Kasumi-1 (cell line): ENCODE measurements around the gene FTO.
"Not testable (repeated sequence)": the region's sequence is repeated elsewhere in the genome, so short reads cannot be mapped to it uniquely, and the experiment has no call there.

Source experiments
- DNase-seq, 2 experiments: peaks; one replicate each; lab custom pipeline; 2025; lab: John Stamatoyannopoulos, UW

The FTO gene

DNA sequence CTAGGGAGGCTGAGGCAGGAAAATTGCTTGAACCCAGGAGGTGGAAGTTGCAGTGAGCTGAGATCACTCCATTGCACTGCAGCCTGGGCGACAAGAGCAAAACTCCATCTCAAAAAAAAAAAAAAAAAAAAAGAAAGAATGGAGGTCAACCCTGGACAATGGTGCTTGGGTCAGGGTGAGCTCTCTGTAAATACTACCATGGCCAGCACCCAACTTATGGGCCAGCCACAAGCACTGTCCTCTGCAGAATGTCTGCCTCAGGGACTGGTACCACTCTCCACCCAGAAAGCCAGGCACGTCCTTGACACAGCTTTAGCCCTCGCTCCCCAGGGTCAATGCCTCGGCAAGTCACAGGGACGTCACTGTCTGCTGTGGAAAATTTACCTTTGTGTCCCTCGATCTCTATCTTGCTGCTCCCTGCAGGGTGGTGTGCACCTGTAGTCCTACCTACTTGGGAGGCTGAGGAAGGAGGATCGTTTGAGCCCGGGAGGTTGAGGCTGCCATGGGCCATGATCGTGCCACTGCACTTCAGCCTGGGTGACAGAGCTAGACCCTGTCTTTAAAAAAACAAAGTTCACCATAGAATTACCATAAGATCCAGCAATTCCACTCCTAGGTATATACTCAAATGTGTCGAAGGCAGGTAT lies 459.4 kb downstream of the FTO start:
- DNase-seq, result no peak

DNA sequence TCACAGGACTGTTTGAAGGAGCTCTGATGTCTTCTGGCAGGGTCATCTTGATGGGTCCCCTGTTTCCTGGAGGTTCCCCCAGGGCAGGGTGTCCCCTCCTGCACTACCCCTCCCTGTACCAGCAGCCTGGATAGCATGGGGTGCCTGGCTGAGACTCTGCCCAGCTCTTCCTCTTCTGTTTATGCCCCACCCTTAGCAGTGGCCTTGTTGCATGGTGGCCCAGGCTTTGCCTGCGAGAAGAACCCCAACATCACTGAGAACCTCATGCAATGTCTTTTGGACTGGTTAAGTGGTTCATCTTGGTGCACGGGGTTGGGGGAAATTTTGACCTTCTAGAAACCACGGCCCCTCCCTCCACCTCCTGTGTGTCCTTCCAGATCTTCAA lies 460.8 kb downstream of the FTO start:
- DNase-seq, result no peak

DNA sequence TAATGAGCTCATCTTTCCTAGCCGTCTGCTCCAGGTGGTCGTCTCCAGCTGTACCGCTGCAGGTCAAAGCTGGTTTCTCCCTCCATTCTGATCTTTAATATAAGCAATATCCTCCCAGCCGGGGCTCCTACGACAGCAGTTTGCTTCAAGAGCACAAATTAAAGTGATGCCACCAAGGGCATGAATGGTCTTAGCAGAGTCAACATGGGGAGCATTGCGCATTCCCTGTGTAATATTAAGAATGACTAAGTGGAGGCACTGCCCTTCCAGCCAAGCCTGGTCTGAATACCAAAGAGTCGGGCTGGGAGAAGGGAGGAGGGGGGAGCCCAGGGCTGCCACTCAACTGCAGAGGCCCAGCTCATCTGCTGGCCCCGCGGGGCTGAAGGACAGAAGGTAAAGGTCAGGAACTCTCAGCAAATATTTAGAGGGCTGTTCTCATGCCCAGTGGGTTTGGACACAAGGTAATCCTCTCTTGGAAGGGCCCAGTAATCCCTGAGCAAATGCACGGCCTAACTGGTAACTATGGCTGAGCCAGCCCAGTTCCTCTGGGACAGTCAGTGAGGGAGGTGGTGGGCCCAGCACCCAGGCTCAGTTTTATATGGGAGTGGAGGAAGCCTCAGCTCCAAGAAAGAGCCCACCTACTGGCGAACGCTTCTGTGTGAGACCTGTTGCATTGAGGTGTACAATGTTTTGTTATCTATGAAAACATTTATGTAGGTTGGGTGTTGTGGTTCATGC lies 461.4 kb downstream of the FTO start:
- DNase-seq, result no peak

DNA sequence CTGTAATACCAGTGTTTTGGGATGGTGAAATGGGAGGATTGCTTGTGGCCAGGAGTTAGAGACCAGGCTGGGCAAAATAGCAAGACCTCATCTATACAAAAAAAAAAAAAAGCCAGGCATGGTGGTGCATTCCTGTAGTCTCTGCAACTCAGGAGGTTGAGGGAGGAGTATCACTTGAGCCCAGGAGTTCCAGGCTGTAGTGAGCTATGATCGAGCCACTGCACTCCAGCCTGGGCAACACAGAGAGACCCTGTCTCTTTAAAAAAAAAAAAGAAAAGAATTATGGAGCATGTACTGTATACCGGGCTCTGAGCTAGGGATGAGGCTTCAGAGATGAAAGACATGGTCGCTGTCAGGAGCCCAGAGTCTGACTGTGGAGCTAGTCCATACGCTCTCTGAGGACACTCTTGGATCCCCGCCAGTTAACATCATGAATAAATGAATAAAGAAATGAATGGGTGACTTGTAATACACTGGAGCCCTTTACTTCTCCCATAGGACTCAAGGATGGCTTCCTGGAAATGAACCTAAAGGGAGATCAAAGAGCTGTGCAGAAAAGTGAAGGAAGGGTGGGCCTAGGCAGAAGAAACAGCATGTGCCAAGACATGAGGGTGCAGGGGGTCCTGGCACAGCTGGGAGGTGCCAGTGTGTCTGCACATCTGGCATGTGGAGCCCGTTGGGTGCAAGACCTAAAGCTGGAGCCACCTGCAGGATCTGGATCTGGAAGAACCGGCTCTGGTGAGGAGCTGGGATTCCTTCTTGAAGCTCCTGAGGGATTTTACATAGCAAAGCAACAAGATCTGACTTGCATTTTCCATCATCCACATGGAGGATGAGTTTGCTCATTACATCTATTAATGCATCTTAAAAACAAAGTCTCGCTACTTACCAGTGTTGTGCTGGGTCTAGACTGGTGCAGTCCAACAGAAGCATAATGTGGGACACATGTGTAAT lies 462.2 kb downstream of the FTO start:
- DNase-seq, result no peak

DNA sequence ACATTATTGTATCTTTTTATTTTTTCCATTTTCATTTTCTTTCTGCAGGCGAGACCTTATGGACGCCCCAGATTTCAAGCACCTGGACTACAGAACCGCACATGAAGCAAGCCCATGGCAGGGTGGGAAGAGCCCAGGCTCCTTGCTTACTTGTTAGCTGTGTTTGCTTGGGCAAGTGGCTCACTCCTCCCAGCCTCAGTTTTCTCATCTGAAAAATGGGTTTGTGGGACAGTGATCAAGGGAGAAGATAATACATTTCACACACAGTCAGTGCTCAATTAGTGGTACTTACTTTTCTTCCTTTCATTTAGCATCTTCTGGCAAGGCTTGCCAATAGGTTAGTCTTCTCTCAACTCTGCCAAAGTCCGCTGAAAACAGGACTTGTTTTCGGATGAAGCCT lies 465.2 kb downstream of the FTO start:
- DNase-seq, result no peak

DNA sequence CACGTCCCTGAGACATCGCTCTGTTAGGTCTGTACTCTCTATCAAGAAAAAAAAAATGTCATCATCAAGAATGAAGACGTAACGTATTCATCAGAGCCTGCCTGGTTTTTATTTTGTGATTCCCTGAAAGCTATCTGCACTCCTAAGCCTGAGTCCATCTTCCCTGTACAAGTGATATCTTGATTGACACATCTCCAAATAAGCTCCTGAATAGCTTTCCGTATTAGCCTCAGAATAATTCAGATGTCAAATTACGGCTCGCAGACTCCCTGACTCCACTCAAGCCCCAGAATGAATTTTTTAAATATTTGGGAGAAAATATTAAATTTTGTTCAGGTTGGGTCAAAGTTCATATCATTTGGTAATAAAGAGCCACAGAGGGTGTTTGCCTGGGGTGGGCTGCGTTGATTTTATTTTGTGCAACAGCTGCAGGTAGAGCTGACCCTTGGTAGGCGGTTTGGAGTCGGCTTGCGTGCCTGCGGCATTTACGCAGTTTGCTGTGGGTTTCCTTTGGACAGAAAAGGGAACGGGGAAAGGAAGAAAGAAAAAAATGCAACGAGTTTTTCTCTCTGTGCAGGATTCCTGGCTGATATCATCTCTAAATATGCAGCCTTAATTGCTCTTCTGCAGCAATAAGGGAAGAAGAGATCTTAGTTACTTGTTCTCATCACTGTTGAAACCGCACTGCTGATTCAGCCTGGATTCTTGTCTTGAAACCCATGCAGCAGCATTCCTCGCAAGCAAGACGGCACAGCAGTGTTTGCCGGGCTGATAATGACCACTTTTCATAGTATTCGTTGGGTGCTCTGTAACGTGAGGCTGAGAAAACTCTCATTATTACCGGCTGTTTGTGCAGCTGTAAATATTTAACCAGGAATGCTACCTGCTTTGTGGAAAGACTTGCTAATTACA lies 467.9 kb downstream of the FTO start:
- no peak for DNase-seq

DNA sequence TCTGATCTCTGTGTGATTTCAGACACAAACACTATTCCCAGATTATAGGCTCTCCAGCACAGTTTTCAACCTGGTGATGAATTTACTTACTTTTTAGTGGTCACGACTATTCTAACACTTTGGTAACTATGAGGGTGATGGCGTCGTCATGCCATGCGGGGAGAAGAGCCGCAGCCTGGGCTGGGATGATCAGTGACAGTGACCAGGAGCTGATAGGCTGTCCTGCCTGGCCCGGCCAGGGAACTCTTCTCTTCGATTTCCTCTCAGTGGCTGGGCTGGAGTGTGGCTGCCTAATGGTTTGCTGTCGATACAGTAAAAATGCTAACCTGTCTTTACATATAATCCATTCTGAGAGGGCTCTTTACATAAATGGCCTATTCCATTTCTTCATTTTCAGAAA lies 469.5 kb downstream of the FTO start:
- no peak for DNase-seq

DNA sequence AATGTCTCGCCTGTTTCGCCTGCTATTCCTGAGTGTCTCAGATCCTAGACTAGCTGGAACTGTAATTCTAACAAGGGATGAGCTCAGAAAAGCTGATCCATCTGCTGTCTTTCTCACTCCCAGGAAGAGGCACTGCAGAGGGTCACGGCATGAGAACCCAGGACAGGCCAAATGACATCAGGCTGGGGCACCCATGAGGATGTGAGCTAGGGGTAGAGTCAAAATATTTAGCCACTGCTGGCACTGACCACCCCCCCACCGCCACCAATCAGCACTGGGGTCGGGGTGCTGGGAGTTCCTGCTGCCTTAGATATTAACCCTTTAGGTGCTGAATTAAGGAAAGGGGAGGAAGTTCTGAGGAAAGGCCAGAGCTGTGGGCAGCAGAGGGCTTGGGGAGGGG lies 470.2 kb downstream of the FTO start:
- DNase-seq, result no peak

DNA sequence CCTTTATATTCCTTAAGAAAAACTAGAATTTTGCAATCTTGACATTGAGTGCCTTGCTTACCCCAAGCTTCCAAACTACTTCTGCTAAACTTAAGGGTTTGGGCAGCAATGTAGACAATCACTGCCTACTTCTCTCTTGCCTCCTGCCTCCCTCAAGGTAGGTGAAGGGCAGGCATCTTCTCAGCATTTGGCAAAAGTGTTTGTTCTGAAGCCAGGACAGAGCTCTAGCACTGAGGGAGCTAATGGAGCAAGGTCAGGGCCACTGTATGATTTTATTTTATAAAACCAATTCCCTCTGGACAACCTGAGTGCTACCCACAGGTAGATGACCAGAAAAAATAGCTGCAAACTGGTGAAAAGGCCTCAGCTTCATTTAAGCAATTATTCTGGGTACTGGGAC lies 470.8 kb downstream of the FTO start:
- no peak for DNase-seq

DNA sequence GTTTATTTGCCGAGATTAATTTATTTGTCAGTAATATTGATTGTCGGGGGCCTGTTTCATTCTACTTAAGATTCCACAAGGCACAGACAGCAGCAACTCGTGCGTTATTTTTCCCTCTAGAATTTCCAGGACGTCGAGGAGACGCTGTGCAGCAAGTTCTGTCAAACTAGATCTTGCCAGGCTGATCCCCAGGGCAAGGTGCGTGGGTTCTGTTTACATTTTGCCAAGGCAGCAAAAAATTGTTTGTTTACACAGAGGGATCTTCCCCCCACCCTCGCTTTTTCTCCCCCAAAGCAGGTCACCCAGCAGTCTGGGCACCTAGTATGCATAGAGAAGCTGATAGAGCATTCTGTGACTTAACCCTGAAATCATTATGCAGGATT lies 471.2 kb downstream of the FTO start:
- DNase-seq, result no peak

DNA sequence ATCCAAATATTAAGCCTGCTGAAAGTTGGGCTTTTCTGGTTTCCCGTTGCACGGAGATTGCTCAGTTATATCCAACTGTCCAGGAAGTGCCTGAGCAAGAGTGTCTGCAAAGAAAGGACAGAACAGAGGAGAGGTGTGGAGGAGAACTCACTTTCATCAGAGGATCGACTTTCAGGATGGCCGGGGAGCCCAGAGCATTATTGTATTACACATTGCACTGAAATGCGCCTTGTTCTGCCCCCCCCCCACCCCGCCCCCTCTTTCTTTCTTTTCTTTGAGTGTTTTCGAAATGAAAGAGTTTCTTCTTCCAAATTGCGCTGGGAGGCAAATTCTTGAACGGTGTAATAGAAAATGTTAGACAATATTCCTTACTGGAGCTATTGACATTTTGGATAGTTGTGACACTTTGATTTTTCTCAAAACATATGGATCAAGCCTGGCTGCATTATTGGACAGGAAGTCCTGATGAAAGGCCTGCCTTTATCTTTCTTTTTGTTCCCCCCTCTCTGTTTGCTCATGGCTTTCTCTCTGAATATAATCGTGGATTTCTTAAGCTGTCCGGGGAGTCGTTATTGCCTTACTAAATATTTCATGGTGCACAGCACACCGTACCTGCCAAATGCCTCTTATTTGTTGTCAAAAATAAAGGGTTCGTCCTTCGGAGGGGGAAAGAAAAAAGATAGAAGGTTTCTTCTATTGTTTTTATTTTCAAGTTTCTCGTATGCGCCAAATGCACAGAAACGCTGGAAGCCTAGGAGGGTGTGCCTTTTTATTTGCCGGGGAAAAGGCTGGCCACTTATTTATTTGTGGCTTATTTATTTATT lies 471.8 kb downstream of the FTO start:
- DNase-seq, result no peak

DNA sequence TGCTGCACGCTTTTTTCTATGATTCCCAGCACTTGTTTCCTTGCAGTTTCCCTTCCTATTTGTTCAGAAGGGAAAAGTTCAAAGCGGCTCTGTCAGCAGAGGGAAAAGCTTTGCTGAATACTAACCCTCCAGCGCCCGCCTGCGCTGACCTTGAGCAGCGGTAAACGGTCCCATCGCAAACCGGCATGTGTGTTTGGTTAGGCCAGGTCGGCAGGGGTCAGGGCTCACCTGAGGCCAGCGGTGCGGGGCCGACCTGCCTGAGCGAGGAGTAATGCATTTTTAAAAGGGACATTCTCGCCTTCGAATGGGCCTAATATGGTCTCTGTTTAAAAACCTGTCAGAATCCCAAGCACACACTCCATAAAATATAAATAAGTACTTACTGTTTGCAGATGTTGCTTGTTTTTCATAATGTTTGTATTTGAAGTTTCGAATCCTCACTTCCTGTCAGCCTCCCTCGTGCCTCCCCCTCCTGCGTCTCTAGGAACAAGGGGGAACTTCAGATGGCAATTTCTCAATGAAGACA lies 472.5 kb downstream of the FTO start:
- DNase-seq, result no peak

DNA sequence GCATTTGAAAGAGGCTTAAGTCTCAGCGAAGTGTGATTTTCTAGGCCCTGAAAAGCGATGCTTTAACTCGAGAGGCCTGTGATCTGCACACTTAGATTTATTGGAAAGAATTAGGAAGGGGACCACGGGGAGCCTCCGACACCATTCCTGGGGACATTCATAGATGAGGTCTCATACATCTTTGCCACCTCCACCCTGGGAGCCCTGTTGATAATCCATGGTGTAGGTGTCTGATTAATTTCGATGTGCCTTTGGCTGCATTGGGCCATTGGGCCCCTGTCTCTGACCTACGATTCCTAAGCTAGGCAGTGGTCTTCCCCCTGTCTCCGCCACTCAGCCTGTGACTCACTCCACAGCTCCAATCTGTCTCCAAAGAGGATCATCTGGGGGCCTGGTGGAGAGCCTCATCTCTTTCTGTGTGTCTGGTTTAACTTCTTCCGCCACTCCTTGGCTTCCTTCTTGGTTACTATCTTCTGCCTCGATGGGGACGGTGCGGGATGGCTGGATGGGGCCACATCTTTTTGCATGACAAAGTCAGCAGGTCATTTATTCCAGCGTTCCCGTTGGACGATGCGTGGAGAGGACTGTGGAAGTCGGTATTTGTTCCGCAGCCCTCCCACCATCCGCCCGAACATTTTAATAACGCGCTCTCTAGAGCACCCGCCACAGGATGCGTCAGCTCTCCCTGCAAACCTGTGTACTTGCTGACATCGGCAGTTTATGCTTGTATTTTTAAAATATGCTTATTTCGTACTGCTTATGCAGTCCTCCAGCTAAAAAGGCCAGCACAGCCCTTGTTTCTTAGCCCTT lies 473.3 kb downstream of the FTO start:
- DNase-seq, result no peak

DNA sequence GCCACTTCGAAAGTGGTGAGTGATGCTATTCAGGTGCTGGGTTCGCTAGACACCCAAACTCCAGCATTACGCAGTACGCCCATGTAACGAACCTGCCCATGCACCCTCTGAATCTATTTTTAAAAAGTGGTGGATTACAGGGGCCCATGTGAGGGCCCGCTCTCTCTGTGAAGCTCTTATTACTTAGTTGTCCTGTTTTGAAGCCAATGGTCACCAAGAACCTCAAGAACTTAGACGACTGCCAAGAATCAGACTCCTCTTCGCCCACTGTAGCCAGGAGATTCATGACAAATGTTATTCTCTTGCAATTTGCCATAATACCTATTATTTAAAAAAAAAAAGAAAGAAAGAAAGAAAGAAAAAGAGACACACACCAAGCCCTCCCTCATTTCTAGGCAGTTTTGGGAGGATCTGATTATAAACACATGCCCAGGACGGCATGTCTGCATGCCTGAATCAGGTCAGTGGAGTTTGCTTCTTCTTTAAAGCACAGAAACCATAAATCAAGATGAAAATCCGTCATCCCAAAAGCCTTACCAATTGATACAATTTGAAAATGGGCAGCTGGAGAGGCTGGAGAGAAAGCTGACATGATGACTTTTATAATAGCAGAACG lies 474.0 kb downstream of the FTO start:
- DNase-seq, result no peak

DNA sequence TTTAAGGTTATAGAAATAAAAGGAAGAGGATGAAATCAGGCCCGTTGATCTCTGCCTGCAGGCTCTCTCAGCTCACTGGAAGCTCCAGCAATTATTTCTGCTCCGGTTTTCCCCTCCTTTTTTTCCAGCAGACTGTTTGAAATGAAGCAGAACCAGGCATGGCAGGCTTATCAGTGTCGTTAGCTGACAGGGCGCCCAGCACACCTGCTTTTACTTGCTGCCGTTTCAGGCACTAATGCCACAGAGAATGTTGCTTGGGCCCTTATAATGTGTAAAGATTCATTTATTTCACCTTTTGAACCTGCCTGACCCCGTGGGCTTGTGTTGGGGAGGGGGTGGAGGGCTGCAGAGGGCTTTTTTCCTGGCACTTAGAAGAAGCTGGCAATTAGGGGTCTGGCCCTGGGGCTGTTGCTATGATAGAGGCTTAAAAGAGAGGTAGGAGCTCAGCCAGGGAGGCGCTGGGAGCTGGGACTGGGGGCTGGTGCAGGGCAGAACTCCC lies 474.6 kb downstream of the FTO start:
- no peak for DNase-seq

DNA sequence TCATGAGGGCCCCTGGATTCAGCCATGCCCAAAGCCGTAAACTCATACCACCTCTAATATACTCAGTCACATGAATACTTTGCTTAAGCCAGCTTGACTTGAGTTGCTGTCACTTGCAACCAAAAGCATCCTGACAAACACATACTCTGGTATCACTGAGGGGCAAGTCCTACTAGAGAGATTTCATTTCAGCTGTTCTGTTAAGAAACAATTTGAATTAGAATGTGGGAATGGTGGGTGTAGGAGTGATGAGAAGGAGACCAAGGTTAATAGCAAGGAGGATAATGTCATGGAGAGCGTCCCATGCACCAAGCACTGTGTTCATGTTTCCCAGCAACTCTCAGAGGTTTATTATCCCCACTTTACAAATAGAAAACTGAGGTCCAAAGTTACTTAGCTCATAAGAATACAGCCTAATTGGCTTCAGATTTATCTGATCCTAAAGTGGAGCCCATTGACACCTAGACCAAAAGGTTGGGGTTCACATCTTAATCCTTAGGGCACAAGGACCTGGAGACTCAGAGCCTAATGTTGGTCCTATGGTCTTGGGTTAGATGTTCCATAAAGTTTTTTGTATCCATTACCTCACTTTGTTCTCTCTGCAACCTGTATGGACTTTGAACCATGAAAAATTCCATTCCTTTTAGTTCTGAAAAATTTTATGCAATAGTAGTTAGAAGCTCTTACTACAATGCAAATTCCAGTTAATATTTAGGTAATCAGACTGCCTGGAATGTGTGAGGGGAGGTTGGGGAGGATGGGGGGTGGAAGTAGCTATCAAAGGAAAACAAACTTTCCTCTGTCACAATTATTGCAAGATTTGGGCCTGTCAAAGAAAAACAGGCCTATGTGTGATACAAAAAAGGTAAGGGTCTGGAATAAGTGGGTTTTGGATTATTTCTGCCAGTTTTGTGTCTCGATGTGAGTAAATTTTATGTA lies 476.7 kb downstream of the FTO start:
- DNase-seq, result no peak

DNA sequence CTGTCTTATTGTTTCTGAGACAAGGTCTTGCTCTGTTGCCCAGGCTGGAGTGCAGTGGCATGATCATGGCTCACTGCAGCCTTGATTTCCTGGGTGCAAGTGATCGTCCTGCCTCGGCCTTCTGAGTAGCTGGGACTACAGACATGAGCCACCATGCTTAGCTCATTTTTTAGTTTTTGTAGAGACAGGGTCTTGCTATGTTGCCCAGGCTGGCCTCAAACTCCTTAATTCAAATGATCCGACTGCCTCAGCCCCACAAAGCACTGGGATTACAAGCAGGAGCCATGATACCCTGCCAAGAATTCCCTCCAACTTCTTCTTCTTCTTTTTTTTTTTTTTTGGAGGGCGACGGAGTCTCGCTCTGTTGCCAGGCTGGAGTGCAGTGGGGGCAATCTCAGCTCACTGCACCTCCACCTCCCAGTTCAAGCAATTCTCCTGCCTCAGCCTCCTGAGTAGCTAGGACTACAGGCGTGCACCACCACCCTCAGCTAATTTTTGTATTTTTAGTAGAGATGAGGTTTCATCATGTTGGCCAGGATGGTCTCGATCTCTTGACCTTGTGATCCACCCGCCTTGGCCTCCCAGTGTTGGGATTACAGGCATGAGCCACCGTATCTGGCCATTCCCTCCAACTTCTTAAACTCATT lies 477.9 kb downstream of the FTO start:
- not testable (repeated sequence) for DNase-seq

DNA sequence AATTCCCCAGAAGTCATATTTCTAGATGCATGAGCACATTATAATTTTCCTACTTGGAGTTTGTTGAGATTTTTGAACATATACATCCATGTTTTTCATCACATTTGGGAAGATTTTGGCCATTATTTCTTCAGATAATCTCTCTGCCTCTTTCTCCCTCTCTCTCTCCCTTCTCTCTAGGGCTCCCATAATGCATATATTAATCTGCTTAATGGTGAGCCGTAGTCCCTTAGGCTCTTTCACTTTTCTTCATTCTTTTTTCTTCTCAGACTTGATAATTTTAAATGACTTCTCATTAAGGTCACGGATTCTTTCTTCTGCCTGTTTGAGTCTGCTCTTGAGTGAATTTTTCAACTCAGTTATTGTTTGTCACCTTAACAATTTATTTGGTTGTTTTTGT lies 481.1 kb downstream of the FTO start:
- no peak for DNase-seq
